ENCODE measurements around the gene S100A1. TPM values are rescaled to one million over a fixed set of nuclear protein-coding genes. Genes with fewer than 3 reads are reported as not detected.

Gene S100A1
- not detected in 2 replicates for polyA plus RNA-seq

DNA sequence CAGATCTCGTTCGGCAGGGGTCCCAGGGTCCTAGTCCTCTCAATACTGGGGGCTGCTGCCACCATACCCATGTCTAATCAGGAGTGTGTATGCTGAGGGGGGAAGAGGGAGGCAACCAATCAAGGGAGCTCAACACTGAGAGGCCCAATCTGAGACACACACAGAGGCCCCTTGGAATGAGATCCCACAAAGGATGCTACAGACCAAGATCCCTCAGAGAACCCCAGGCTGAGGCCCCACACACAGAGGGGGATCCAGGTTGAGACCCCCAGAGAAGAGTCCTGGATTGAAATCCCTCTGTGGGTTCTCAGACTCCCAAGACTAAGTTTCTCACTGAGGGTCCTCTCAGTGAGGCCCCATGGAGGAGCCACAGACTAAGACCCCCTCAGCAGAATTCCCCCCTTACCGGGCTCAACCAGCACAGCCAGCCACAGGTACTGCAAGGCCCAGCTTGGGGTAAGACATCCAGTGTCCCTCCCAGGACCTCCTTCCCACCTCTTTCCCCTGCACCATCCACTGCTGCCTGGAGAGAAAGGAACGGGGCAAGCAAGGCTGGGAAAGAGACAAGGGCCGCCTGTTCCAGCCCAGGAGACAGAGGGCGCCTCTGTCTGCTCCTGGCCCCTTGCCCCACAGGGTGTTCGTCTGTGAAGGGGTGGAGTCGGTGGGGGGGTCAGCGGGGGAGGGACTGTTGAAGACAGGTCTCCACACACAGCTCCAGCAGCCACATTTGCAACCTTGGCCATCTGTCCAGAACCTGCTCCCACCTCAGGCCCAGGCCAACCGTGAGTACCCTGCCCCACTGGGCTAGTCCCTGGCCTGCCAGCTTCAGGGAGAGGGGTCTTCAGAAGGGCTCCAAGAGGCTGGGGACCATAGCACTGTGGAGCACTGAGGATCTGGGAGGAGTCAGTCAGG lies at the start of gene S100A1:
S100A1 (plus strand) TSS at position 720 of the 912 bp plus-strand sequence. CDS start 2,088 bp downstream, outside the sequence.

DNA sequence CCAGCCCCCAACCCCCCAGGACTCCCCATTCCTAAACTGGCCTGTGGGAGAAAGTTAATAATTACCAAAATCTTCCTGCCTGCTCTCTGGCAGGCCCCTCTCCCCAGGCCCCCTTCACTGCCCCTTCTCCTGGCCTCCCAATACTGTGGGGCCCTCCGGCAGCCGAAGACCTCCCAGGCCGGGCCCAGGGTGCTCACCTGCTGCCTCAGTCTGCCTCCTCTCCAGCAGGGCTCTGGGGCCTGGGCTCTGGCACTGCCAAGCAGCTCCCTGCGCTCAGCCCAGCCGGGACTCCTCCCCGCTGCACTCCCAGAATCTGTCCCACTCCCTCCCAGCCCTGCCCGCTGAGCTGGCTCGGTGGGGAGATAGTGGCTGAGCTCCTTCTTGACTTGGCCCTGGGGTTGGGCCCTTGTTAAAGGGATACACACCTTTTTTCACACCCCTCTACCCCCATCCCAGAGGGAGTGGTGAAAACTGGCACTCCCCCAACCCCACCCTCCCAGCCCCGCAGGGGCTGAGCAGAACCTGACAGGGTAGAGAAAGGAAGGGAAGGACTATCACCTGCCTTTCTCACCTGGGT lies 15.4 kb upstream of the S100A1 start, which contains the start of gene S100A16:
S100A16 (minus strand) TSS at position 383 of the 577 bp plus-strand sequence. CDS start 4,986 bp downstream, outside the sequence.

DNA sequence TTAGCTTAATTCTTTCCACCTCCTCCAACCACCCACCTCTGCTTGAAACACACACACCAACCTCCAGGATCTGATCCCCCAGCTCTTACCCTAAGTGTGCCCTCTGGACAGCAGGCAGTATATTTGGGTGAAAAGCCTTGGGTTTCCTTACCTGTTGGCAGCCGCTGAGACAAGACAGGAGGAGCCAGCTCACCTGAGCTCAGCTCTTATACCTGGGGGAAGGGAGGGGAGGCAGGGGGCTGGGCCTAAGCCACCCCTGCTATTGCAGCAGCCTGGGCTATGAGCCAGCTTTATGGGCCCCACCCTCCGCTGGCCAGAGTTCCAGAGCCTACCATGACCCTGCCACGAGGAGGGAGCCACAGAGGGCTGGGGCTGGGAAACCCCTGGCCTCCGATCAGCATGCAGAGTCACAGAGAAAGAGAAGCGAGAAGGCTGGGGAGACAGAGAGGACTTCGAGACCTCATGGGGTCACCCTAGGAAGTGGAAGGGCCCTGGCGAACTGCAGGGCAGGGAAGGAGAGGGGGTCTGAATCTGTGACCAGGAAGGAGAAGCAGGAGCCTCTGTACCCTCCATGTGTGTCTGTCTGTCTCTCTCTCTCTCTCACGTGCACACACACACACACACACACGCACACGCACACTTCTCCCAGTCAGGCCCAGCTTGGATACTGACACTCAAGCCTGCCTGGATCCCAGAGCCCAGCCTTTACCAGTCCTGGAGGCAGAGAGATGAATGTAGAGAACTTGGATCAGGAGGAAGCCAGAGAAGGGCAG lies 11.9 kb upstream of the S100A1 start, which contains the start of gene S100A14:
S100A14 (minus strand) TSS at position 182 of the 773 bp plus-strand sequence. CDS start 467 bp downstream, outside the sequence.

DNA sequence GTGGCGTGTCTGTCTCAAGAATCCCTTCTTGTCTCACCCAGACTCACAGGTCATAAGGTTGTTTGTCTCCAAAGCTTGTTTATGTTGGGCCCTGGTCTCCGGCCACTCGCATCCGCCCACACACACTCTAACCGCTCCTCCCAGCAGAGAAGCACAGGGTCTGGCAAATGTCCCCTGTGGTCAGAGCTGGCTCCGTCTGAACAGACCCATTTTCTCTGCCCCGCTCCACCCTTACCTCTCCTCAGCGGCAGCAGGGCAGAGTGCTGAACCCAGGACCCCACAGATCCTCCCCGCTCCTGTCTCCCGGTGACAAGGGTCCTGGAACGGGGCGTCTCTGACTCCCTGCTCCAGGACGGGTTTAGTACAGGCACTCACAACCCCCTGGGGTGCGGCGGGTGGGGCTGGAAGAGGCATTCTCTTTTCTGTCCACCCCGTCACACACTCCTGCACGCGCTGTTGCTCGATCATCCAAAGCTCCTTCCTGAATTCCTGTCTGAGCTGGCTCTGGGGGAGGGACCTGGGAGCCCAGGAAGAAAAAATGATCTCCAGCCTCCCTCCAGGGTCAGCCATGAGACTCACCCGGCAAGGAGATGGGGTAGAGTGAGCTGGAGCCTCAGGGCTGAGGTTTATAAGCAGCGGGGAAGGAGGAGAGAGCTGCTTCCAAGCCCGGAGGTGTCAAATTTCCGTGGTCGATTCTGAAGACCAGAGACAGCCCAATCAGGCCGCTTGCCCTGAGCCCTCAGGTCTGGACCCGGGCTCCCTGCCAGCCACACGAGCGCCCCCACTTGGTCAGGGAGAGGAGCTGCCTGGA lies 1.1 kb upstream of the S100A1 start, which contains the start of gene S100A13:
S100A13 (minus strand) TSS at position 602 of the 811 bp plus-strand sequence. CDS start 1,033 bp downstream, outside the sequence.

DNA sequence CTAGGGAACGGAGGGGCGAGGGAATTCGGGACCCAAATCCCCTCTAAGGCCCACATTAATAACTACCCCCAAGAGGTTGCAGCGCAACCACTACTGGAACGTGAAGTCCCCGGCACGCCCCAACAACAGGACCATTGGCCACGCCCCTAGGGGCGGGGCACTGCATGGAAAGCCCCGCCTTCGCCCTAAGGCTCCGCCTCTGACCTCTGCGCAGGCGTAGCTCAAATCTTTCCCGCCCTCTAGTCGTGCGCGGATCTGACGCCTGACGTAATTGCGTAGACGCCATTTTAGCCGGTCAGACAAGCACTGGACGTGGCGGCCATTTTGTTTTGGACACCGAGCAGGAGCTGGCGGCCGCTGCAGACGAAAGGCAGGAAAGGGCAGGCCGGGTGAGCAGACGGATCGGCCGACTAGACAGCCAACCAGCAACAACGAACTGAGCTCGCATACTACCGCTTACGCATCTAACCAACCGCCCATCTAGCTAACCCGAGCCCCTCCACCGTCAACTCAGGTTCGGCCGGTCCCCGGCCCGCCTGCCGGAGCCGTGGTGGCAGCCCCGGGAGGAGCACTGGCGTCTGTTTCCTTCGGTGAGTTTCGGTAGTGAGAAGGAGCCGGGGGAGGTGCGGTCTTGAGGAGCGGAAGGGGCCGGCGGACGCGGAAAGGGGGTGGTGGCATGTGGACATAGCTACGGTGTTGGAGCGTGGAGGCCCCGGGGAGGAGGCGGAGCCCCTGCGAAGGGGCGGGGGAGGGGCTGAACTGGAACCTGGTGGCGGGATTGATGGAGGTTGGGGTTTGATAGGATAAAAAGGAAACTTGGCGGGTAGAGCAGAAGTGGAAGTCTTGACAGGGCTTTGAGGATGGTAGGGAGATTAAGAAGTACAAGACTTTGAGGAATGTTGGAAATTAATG lies 5.8 kb downstream of the S100A1 start, which contains the start of gene CHTOP:
CHTOP (plus strand) TSS at position 313 of the 912 bp plus-strand sequence. CDS start 2,523 bp downstream, outside the sequence.

DNA sequence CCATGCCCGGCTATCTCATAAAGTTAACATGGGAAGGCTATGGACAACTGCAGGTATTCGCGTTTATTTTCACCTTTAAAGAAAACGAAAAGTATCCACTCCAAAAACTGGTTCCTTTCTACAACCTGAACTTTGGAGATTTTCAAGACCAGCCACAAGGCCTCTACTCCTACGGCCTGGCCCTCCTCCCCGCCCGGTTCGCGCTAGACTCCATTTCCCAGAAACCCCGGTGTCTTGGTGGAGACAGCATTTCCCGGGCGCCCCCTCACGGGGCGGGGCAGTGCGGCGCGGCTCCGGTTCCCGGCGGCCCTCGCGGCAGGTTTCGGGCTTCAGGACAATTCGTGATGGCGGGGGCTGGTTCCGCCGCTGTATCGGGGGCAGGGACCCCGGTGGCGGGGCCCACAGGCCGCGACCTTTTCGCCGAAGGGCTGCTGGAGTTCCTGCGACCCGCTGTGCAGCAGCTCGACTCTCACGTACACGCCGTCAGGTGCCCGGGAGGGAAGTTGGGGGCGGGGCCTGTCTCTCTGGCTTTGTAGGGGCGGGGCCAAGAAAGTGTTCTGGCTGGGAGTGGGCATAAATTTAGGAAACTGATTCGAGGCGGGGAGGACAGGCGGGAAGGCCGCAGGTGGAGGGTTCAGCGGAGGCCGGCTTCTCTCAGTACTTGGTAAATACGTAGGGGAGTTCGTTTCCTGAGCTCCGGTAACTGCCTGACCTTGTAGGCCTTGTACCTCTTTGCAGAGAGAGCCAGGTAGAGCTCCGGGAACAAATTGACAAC lies 30.4 kb downstream of the S100A1 start, which contains the start of gene SNAPIN:
SNAPIN (plus strand) TSS at position 304 of the 775 bp plus-strand sequence; CDS start at position 345, 41 bp downstream.

DNA sequence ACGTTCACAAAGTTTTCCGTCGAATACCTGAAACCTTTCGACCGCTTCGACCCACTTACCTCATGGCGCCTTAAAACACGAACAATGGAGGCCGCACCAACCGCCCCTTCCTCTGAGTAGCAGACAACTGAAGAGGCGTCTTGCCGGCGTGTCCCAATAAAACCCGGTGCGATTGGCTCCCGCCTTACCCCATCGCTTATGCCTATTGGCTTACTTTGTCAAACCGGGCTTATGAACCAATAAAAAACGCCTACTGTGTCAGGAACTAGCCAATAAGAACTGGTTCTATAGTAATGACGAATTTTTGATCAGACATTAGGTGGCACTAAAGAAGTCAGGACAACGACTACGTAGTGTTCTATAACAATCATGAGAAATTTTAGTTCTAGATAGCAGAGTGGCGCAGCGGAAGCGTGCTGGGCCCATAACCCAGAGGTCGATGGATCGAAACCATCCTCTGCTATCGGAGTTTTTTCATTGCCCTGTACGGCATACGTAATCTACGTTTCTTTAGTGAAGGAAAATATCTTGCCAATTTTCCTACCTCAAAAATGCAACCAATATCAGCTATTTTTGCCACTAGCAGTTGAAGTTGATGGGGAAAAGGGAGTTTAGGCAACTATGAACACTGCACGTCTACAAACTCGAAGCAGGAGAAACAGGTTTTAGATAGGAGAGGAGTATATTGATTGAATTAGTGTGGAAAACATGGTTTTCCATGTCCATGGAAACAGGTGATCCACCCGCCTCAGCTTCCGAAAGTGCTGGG lies 42.8 kb downstream of the S100A1 start, which contains the start of gene ILF2:
ILF2 (minus strand) TSS at position 135 of the 769 bp plus-strand sequence; CDS start at position 64, 71 bp downstream.

DNA sequence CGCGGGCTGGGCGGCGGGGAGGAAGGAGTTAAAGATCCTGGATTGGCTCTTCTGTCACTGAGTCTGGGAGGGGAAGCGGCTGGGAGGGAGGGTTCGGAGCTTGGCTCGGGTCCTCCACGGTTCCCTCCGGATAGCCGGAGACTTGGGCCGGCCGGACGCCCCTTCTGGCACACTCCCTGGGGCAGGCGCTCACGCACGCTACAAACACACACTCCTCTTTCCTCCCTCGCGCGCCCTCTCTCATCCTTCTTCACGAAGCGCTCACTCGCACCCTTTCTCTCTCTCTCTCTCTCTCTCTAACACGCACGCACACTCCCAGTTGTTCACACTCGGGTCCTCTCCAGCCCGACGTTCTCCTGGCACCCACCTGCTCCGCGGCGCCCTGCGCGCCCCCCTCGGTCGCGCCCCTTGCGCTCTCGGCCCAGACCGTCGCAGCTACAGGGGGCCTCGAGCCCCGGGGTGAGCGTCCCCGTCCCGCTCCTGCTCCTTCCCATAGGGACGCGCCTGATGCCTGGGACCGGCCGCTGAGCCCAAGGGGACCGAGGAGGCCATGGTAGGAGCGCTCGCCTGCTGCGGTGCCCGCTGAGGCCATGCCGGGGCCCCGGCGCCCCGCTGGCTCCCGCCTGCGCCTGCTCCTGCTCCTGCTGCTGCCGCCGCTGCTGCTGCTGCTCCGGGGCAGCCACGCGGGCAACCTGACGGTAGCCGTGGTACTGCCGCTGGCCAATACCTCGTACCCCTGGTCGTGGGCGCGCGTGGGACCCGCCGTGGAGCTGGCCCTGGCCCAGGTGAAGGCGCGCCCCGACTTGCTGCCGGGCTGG lies 50.5 kb downstream of the S100A1 start, which contains the start of gene NPR1:
NPR1 (plus strand) TSS at position 170 of the 818 bp plus-strand sequence; CDS start at position 591, 421 bp downstream.

Other genes with a start within 250 kb of the S100A1 start
- gene S100A8, start 237.4 kb upstream of the S100A1 start, polyA plus RNA-seq: not detected in 2 replicates
- gene S100A7A, start 211.9 kb upstream of the S100A1 start, polyA plus RNA-seq: not detected in 2 replicates
- gene S100A7, start 167.8 kb upstream of the S100A1 start, polyA plus RNA-seq: not detected in 2 replicates
- 19.2 and 39.7 TPM in 2 replicates for gene S100A6, start 92.4 kb upstream of the S100A1 start, polyA plus RNA-seq
- not detected in 2 replicates for gene S100A5, start 87.5 kb upstream of the S100A1 start, polyA plus RNA-seq
- gene S100A4, start 82.6 kb upstream of the S100A1 start, polyA plus RNA-seq: 1.2 and 2.7 TPM in 2 replicates
- gene S100A3, start 79.2 kb upstream of the S100A1 start, polyA plus RNA-seq: not detected in 2 replicates
- gene S100A2, start 62.6 kb upstream of the S100A1 start, polyA plus RNA-seq: not detected in 2 replicates
- 4.3 and 12.6 TPM in 2 replicates for gene S100A16, start 15.3 kb upstream of the S100A1 start, polyA plus RNA-seq
- not detected in 2 replicates for gene S100A14, start 12.1 kb upstream of the S100A1 start, polyA plus RNA-seq
- 35.3 and 50.8 TPM in 2 replicates for gene S100A13, start 929 bp upstream of the S100A1 start, polyA plus RNA-seq
- gene CHTOP, start 5.6 kb downstream of the S100A1 start, polyA plus RNA-seq: 26.9 and 28.4 TPM in 2 replicates
- 43.2 and 43.3 TPM in 2 replicates for gene SNAPIN, start 30.3 kb downstream of the S100A1 start, polyA plus RNA-seq
- gene ILF2, start 42.6 kb downstream of the S100A1 start, polyA plus RNA-seq: 91.4 and 99.4 TPM in 2 replicates
- gene NPR1, start 50.3 kb downstream of the S100A1 start, polyA plus RNA-seq: 0.23 and 1.7 TPM in 2 replicates
- gene INTS3, start 99.6 kb downstream of the S100A1 start, polyA plus RNA-seq: 12.1 and 16.4 TPM in 2 replicates
- 1.2 and 5.0 TPM in 2 replicates for gene SLC27A3, start 147.0 kb downstream of the S100A1 start, polyA plus RNA-seq